ENCODE measurements around the gene SLC22A25. TPM values are rescaled to one million over a fixed set of nuclear protein-coding genes. Genes with fewer than 3 reads are reported as not detected.

The SLC22A25 gene
- polyA plus RNA-seq, 3 donors: not detected

- intact Hi-C loops (cut with micrococcal nuclease): no loop called here
- H3K9me3 Mint-ChIP-seq: peaks cover 0 to 7% (median 1%) of the 10 kb centered on the region in 7 donors
These were observed 30.7 kb downstream of the SLC22A25 start for GRCh38 chr11:63212742-63213141.

GRCh38 chr11:63210111-63210510, 33.3 kb downstream of the SLC22A25 start:
- WGBS (ENCODE audit: insufficient coverage): 80% methylated on average over 1 of the region's 3 CpGs
- H3K4me1 ChIP-seq (ENCODE audit: control insufficient read depth in 1 of 2, insufficient read depth in 2 of 2, low read length in 2 of 2): no peaks in the 10 kb centered on the region
- H3K9me3 ChIP-seq (replicated peaks in 1 of 2; ENCODE audit: control insufficient read depth in 1 of 2, insufficient read depth in 1 of 2, low read length in 2 of 2): no peaks in the 10 kb centered on the region
- H3K27me3 ChIP-seq (ENCODE audit: control insufficient read depth in 2 of 2, insufficient read depth in 2 of 2, low read length in 2 of 2): no peaks in the 10 kb centered on the region
- Mint-ChIP-seq H3K4me1 (peaks cover 24% of the 10 kb centered on the region), H3K27ac (peak overlapping the region in 1 of 7 donors; percentile 8), H3K9me3 (peaks cover 0 to 7% (median 2%) of the 10 kb centered on the region in 7 donors), H3K27me3 (ENCODE audit: low read depth in 3 of 3) (peaks cover 1 to 5% (median 2%) of the 10 kb centered on the region in 3 donors), H3K4me3 (no peak overlapping the region), H3K36me3 (no peaks in the 10 kb centered on the region)
- H2AFZ ChIP-seq (ENCODE audit: insufficient read depth, low read depth, low read length, poor library complexity, severe bottlenecking): peak overlapping the region; percentile 17
- intact Hi-C loops (cut with micrococcal nuclease): no loop called here
- TF ChIP-seq, protein P1, sequence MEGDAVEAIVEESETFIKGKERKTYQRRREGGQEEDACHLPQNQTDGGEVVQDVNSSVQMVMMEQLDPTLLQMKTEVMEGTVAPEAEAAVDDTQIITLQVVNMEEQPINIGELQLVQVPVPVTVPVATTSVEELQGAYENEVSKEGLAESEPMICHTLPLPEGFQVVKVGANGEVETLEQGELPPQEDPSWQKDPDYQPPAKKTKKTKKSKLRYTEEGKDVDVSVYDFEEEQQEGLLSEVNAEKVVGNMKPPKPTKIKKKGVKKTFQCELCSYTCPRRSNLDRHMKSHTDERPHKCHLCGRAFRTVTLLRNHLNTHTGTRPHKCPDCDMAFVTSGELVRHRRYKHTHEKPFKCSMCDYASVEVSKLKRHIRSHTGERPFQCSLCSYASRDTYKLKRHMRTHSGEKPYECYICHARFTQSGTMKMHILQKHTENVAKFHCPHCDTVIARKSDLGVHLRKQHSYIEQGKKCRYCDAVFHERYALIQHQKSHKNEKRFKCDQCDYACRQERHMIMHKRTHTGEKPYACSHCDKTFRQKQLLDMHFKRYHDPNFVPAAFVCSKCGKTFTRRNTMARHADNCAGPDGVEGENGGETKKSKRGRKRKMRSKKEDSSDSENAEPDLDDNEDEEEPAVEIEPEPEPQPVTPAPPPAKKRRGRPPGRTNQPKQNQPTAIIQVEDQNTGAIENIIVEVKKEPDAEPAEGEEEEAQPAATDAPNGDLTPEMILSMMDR (IDR thresholded peaks at IDR 0.05): no peak
- H3K9ac ChIP-seq (ENCODE audit: insufficient read depth, low read length, poor library complexity, severe bottlenecking): no peak overlapping the region
- no peak overlapping the region for H3K27ac ChIP-seq (ENCODE audit: low read depth in 1 of 2, low read length in 2 of 2)
- no peak for DNase-seq
- no peaks in the 10 kb centered on the region for H3K36me3 ChIP-seq (replicated peaks in 1 of 2; ENCODE audit: control insufficient read depth in 1 of 2, insufficient read depth in 2 of 2, low read length in 2 of 2)
- H3K4me2 ChIP-seq (replicated peaks; ENCODE audit: extremely low read depth, low read length, poor library complexity, severe bottlenecking): no peak overlapping the region
- no peaks in the 10 kb centered on the region for H3K79me2 ChIP-seq (ENCODE audit: insufficient read depth, low read length)
- H4K20me1 ChIP-seq (ENCODE audit: insufficient read depth, low read length): no peaks in the 10 kb centered on the region
- H3K4me3 ChIP-seq (replicated peaks in 1 of 3; ENCODE audit: low read depth in 2 of 3, low read length in 3 of 3): no peak overlapping the region

More at GRCh38 chr11:63212742-63213141, 30.7 kb downstream of the SLC22A25 start:
- H3K9ac ChIP-seq (ENCODE audit: insufficient read depth, low read length, poor library complexity, severe bottlenecking): no peak overlapping the region
- no peaks in the 10 kb centered on the region for H3K27me3 ChIP-seq (ENCODE audit: control insufficient read depth in 2 of 2, insufficient read depth in 2 of 2, low read length in 2 of 2)
- Mint-ChIP-seq H3K4me1 (peaks cover 17% of the 10 kb centered on the region), H3K4me3 (no peak overlapping the region), H3K36me3 (no peaks in the 10 kb centered on the region), H3K27ac (no peak overlapping the region), H3K27me3 (ENCODE audit: low read depth in 3 of 3) (peaks cover 0 to 8% (median 2%) of the 10 kb centered on the region in 3 donors)
- no peak overlapping the region for H2AFZ ChIP-seq (ENCODE audit: insufficient read depth, low read depth, low read length, poor library complexity, severe bottlenecking)
- H3K9me3 ChIP-seq (replicated peaks in 1 of 2; ENCODE audit: control insufficient read depth in 1 of 2, insufficient read depth in 1 of 2, low read length in 2 of 2): no peaks in the 10 kb centered on the region
- H3K4me3 ChIP-seq (replicated peaks in 1 of 3; ENCODE audit: low read depth in 2 of 3, low read length in 3 of 3): no peak overlapping the region
- peak in 1 of 3 donors; percentile 13 for DNase-seq
- H3K27ac ChIP-seq (ENCODE audit: low read depth in 1 of 2, low read length in 2 of 2): no peak overlapping the region
- WGBS (ENCODE audit: insufficient coverage): no CpG with 5 or more reads among the region's 2 CpGs
- H3K4me2 ChIP-seq (replicated peaks; ENCODE audit: extremely low read depth, low read length, poor library complexity, severe bottlenecking): no peak overlapping the region
- TF ChIP-seq, protein P1 (IDR thresholded peaks at IDR 0.05): peak; percentile 70
- no peaks in the 10 kb centered on the region for H3K4me1 ChIP-seq (ENCODE audit: control insufficient read depth in 1 of 2, insufficient read depth in 2 of 2, low read length in 2 of 2)
- no peaks in the 10 kb centered on the region for H3K79me2 ChIP-seq (ENCODE audit: insufficient read depth, low read length)
- H3K36me3 ChIP-seq (replicated peaks in 1 of 2; ENCODE audit: control insufficient read depth in 1 of 2, insufficient read depth in 2 of 2, low read length in 2 of 2): no peaks in the 10 kb centered on the region
- H4K20me1 ChIP-seq (ENCODE audit: insufficient read depth, low read length): no peaks in the 10 kb centered on the region

Other genes with a start within 250 kb of the SLC22A25 start
- not detected for gene SLC22A8, start 227.8 kb downstream of the SLC22A25 start, polyA plus RNA-seq
- gene SLC22A24, start 99.4 kb downstream of the SLC22A25 start, polyA plus RNA-seq: not detected
- gene SLC22A9, start 126.2 kb upstream of the SLC22A25 start, polyA plus RNA-seq: not detected
- gene PLAAT5, start 247.6 kb upstream of the SLC22A25 start, polyA plus RNA-seq: under 1 TPM in 2 of 3 donors, not detected in 1; 0.07 to 0.62 TPM

Measured in CD14-positive monocyte (primary cell).